ENCODE results near the gene STX17.
"Not testable (repeated sequence)": the region's sequence is repeated elsewhere in the genome, so short reads cannot be mapped to it uniquely, and the experiment has no call there.

STX17 gene

DNA sequence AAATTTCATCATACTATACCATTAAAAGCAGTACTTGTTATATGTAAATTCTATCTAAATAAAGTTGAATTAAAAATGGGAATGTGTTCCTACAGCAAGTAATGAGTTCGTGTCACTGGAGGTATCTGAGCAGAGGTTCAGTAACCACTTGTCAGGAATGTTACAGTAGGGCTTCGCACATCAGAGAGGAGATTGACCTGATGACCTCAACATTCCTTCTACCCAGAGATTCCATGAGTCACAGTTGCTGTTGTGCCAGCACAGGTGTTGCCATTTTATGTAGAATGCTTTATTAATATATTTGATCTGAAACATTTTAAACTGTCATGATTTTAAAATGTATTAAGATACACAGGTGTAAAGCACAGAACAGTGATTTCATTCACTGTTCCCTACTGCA lies 60.3 kb downstream of the STX17 start:
- DNase-seq (ENCODE audit: low read depth in 1 of 2, low spot score in 1 of 2) = no peak

DNA sequence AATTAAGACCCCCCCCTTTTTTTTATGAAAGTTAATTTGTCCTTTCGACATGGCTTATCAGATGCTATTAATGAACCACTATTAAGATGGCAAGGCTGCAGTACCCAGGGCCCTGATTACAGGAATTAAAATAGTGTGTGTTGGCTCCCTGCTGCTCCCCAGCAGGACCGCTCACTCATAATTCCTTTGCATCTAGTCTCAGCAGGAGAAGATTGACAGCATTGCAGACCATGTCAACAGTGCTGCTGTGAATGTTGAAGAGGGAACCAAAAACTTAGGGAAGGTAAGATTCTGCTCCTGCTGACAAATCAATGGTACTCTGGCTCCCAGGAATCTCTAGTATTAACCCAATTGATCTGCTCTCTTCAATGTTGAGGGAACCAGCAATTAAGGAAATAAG lies 61.0 kb downstream of the STX17 start:
- no peak for DNase-seq (ENCODE audit: low read depth in 1 of 2, low spot score in 1 of 2)

DNA sequence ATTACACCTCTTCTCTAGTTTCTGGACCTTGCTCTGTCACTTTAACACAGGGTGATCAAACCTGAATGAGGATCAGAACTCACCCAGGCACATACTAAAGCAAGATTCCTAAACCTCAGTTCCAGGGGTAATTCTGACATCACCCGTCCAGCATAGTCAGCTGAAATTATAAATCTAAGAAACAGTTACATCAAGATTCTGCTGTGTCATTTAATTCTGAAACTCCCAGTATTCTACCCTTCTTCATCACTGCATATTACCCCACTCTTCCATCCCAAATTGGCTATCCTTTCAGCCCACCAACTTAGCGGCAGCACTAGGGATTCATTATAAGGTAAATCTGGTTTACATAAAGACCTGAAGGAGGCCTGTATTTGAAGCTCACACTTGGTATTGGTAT lies 64.0 kb downstream of the STX17 start:
- DNase-seq (ENCODE audit: low read depth in 1 of 2, low spot score in 1 of 2) = no peak

DNA sequence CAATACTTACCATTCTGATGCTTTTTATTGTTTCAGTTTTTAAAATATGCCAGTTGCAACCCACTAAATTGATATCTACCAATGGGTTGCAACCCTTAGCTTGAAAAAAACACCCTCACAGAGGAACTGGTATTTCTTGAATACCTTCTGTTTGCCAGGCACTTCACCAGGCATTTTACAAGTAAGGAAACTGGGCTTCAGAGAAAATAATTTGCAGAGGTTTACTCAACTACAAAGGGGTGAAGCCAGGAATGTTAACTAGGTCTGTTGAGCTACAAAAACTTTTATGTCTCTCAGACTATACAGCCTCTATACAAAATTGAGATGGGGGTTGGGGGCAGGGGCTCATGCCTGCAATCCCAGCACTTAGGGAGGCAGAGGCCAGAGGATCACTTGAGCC lies 65.0 kb downstream of the STX17 start:
- DNase-seq (ENCODE audit: low read depth in 1 of 2, low spot score in 1 of 2) = no peak

DNA sequence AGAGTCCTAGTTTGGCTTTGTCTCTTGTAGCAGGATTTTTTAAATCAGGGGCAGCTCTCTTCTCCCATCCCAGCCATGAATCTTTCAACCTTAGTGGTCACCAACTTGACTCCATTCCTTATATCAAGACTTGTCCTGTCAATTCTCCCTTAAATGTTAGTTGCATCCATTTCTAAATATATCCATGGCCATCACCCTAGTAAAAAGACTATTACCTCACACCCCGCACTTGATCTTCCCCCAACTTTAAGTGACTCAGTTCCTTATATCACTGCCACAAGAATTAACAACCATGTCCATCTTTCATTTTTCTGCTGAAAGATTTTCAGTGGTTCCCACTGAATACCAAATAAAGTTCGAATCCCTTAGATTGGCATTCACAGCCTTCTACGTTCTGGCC lies 67.0 kb downstream of the STX17 start:
- no peak for DNase-seq (ENCODE audit: low read depth in 1 of 2, low spot score in 1 of 2)

DNA sequence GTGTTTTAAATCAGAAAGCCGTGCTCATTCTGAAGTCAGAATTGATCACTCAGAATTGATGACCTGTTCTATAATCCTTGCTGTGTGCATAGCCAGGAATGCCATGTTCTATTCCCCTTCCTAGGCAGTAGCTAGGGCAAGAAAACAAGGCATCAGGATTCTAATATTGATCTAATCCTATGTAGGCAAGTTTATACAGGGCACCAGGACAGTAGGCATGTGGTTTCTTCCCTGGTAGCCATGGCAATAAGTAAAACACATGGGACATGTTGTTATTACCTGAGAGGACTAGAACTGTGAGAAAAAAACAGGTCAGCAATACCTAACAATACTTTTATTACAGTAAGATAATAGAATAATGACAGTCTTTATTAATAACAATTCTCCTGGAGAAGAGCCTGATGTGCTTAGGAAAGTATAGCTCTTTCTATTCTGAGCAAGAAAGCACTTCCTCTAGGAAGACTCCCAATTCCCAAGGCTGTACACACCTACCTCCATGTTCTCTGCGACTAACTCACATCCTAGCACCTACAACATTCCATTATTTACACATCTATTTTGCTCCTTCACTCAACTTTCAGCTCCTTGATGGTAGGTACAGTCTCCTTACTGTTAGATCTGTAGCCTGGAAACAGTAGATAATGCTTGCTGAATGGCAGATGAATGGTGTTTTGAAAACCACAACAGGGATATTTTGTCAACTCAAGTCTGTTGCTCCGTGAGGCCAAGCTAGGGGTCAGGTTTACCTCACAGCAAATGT lies 70.8 kb downstream of the STX17 start:
- no peak for DNase-seq (ENCODE audit: low read depth in 1 of 2, low spot score in 1 of 2)

DNA sequence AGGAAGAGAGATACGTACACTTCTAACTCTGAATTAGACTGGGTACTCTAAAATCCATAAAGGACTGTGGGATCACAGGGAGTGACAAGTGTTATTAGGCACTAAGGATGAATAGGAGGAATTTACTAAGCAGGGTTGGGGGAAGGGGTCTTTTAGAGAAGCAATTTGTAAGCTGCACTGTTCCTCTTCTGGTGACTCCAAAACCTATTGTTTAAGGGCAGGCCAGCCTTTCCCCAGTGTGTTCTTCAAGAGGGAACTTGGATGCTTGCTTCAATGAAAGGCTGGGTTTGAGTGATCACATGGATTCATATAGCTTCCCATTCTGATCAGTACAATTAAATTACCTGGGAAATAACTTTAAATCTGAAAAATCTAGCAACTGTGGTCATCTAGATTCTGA lies 71.8 kb downstream of the STX17 start:
- no peak for DNase-seq (ENCODE audit: low read depth in 1 of 2, low spot score in 1 of 2)

DNA sequence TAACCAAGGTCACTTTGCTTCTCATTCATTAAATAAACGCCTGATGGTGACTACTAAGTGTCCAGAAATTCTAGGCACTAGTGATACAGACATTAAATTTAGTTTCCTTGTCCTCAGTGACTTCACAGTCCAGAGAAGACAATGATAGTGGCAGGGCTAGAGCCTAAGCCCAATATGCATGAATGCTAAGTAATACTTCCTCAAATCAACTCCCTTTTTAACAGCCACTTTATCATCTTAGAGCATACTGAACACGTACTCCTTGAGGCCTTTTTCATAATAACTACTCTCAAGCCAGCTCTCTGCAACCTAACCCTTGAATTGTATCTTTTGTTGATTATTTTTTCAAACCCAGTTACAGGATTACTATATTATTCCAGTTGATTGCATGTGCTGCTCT lies 74.1 kb downstream of the STX17 start:
- DNase-seq (ENCODE audit: low read depth in 1 of 2, low spot score in 1 of 2) = no peak

DNA sequence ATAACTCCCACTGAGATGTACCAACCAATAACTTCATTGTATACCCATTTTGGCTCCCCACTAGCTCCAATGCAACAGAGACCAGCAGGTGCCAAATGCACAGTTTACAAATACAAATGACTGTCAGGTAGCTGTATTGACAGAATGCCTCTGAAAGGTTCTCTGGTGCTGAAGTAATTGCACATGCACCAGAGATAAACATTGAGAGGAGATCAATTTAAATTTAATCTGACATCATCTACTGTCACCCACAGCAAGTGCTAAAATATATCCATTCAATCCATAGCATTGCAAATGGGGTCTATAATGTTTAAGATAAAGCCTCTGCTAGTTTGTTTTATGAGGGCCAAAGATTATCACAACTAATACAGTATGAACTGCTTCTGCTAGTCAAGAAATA lies 80.2 kb downstream of the STX17 start:
- no peak for DNase-seq (ENCODE audit: low read depth in 1 of 2, low spot score in 1 of 2)

DNA sequence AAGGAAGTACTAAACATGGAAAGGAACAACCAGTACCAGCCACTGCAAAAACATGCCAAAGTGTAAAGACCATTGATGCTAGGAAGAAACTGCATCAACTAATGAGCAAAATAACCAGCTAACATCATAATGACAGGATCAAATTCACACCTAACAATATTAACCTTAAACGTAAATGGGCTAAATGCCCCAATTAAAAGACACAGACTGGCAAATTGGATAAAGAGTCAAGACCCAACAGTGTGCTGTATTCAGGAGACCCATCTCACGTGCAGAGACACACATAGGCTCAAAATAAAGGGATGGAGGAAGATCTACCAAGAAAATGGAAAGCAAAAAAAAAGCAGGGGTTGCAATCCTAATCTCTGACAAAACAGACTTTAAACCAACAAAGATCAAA lies 84.1 kb downstream of the STX17 start:
- DNase-seq (ENCODE audit: low read depth in 1 of 2, low spot score in 1 of 2) = not testable (repeated sequence)

DNA sequence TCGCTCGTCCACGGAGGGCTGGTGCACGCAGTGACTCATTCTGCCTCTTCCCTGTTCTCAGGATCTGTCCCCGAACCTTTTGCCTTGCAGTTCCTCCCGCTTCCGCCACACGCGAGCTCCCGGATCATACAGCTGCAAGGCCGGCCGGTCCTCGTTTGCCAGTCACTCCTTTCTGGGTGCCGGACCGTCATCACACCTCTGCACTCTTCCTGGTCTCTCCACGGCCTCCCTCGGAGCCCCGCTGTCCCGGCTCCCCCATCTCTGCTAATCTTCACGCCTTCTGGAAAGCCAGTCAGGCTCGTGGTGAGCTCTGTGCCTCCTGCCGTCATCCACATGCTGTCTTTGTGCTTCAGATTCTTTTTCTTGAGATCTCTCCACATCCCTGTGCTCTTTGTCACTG lies 91.8 kb downstream of the STX17 start:
- DNase-seq (ENCODE audit: low read depth in 1 of 2, low spot score in 1 of 2) = no peak

DNA sequence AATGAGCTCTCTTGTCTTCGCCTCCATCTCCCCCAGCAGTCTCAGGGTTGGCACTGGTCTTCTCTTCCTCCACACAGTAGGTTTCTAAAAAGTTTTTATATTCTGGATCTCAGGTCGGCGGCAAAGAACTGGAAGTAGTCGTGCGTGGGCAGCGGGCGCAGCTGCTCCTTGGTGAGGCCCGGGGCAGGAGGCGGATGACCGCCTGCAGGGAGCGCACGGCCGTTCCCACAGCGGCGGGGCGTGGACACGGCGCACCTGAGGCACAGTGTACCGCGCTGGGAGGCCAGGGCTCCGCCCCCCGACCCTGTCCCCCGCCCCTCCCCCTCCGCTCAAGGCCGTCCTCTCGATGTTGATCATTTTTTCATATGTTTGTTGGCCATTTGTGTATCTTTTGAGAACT lies 92.4 kb downstream of the STX17 start:
- no peak for DNase-seq (ENCODE audit: low read depth in 1 of 2, low spot score in 1 of 2)

DNA sequence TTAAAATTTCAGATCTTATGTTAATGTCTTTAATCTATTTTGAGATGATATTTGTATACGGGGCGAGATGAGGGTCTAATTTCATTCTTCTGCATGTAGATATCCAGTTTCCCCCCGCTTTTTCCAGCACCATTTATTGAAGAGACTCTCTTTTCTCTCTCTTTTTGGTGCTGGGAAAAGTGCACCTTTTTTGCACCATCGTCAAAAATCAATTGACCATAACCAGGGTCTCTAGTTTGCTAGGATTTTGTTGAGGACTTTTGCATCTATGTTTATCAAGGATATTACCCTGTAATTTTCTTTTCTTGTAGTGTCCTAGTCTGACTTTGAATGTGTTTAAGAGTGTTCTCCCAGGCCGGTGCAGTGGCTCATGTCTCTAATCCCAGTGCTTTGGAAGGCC lies 93.3 kb downstream of the STX17 start:
- DNase-seq (ENCODE audit: low read depth in 1 of 2, low spot score in 1 of 2) = no peak

DNA sequence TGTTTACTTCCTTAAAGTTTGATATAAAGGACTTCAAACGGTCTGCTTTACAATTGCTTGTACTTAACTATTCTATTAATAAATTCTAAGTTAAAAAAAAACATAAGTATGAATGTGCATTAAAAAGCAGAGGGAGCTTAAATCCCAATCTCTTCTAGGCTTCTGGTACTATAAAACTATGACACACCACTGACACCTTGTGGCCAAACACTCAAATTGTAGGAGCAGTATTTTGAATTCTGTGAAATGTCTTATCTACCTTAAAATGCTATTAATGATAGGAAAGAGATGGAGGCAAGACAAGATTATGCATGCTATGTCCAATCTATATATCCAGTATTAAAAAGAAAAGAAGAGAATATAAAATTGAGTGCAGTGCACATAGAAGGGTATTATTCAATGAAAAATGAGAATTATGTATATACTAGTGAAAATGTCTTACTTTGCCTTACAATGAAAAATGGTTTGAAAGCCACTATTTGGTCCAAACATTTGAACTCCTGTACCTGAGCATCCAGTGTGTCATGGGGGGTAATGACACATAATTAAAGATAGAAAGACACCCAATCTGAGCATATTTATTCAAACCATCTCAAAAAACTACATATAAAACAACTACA lies 104.7 kb downstream of the STX17 start:
- DNase-seq (ENCODE audit: low read depth in 1 of 2, low spot score in 1 of 2) = peak in 1 of 2 donors; percentile 50

DNA sequence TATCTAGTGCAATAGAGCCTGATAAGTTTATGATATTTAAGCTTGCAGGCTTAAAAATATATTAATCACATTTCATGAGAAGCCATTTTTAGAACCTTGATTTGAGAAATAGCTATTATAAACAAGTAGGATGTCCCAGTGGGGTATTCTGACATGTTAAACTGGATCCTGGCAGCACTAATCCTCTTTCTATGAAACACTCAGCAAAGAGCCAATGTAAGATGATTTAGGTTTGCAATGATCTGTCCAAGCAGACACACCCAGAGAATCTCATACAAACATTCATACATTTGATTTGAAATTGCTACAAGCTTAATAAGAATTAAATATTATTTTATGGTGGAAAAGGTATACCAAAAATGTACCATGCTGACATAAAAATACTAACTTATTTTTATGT lies 105.8 kb downstream of the STX17 start:
- DNase-seq (ENCODE audit: low read depth in 1 of 2, low spot score in 1 of 2) = no peak

DNA sequence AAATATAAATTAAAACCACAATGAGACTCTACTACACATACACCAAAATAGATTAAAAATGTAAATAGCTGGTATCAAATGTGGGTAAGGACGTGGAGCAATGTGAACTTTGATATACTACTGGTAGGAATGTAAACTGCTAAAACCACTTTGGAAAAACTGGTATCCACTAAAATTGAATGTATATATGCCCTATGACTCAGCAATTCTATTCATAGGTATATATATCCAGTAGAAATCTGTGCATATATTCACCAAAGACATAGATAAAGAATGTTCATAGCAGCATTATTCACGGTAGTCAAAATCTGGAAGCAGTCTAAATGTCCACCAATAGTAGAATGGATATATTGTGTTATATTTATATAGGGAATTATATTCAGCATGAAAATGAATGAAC lies 107.1 kb downstream of the STX17 start:
- DNase-seq (ENCODE audit: low read depth in 1 of 2, low spot score in 1 of 2) = no peak

DNA sequence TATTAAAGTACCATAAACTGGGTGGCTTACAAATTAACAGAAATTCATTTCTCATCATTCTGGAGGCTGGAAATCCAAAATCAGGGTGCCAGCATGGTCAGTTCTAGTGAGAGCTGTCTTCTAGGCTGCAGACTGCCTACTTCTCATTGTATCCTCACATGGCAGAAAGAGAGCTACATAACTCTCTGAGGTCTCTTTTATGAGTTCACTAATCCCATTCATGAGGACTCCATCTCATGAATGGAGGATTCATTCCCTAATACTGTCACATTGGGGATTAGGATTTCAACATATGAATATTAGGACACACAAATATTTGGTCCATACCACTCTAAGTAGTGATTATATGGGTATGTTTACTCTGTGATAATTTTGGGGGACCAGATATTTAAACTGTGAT lies 108.4 kb downstream of the STX17 start:
- DNase-seq (ENCODE audit: low read depth in 1 of 2, low spot score in 1 of 2) = no peak

DNA sequence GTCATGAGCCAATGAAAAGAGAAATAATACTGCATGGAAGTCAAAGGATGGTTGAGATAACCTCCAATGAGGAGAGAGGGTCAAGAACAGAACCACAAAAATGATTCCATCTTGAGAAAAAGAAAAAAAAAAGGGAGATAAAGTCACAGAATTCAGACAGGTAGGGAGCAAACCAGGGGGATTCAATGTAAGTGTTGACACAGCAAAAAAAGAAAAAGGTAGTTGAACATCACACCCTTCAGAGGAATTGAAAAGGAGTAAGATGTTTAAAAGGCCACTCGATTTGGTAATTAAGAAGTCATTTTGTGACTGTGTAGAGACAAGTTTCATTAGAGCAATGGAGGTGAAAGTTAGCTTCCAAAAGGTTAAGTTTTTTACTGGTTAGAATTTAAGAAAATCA lies 113.1 kb downstream of the STX17 start:
- DNase-seq (ENCODE audit: low read depth in 1 of 2, low spot score in 1 of 2) = no peak
